Lower leg skin (tissue), 4 donors: ENCODE results near the gene CAMTA1. TPM values are rescaled to one million over a fixed set of nuclear protein-coding genes. Genes with fewer than 3 reads are reported as not detected.

ENCODE experiments used
- DNase-seq, 2 donors: peaks; one replicate each; pipeline ENCODE4 v3.0.0-alpha.2; 2019; ENCODE audit warnings: low spot score in 2 of 2
- H3K4me3 ChIP-seq: fragments of 200-600 bp; sonication (generic); 2 replicates; pipeline ENCODE4 v1.5.1; 2017; ENCODE audit warnings: mild to moderate bottlenecking, low read depth; ENCODE audit not compliant: poor library complexity, severe bottlenecking
- POLR2A ChIP-seq, 2 donors: fragments of 450-650 bp; IDR thresholded peaks; one replicate each; pipeline ENCODE4 v1.6.1; 2016 to 2017; ENCODE audit warnings: antibody characterized with exemption in 2 of 2, mild to moderate bottlenecking in 1 of 2, moderate library complexity in 1 of 2
- WGBS, 2 donors: methylation state at CpG; one replicate each; pipeline ENCODE4 v1.1.5; 2018; 5-methylcytosine and 5-hydroxymethylcytosine counted together
- intact Hi-C: fragments of 100-400 bp; cut with DNase I; formaldehyde crosslinking; loops from one replicate; pipeline ENCODE4 v1.15.0; 2023; ENCODE audit warnings: low total_unique reads
- total RNA-seq, 4 donors: library from RNA; depleted of rRNA; stranded (reverse); fragments of >200 nt; gene quantifications; one replicate each; pipeline ENCODE4 v1.1.0, GENCODE V29; 2016
- TF ChIP-seq, protein P1 (sequence below), 3 donors: fragments of 450-650 bp; IDR thresholded peaks; one replicate each; pipeline ENCODE4 v1.5.1; 2016; ENCODE audit warnings: antibody characterized with exemption in 3 of 3, mild to moderate bottlenecking in 3 of 3, moderate library complexity in 2 of 3

The CAMTA1 gene
- total RNA-seq, 4 donors from 2014 or later, result 24.4 to 52.3 (median 32.9) TPM

DNA sequence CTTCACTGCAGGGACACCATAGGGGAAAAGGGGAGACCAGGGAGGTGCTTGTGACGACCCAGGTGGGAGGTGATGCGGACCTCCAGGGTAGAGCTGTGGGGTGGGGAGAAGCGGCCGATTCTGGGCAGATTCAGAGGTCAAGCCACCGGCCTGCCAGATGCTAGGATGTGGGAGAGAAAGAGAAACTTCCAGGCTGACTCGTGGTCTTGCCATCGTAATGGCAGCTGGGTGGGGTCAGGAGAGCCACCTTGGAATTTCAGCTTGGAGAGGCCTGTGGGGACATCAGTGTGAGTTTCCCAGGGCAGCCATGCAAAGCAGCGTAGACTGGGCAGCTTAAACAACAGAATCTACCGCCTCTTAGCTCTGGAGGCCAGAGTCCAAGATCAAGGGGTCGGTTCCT is 727.8 kb downstream of the CAMTA1 start:
- intact Hi-C loops, result no loop called here
- no peak overlapping the region for H3K4me3 ChIP-seq
- no peak for TF ChIP-seq POLR2A (IDR thresholded peaks at IDR 0.05)
- TF ChIP-seq, protein P1, sequence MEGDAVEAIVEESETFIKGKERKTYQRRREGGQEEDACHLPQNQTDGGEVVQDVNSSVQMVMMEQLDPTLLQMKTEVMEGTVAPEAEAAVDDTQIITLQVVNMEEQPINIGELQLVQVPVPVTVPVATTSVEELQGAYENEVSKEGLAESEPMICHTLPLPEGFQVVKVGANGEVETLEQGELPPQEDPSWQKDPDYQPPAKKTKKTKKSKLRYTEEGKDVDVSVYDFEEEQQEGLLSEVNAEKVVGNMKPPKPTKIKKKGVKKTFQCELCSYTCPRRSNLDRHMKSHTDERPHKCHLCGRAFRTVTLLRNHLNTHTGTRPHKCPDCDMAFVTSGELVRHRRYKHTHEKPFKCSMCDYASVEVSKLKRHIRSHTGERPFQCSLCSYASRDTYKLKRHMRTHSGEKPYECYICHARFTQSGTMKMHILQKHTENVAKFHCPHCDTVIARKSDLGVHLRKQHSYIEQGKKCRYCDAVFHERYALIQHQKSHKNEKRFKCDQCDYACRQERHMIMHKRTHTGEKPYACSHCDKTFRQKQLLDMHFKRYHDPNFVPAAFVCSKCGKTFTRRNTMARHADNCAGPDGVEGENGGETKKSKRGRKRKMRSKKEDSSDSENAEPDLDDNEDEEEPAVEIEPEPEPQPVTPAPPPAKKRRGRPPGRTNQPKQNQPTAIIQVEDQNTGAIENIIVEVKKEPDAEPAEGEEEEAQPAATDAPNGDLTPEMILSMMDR (IDR thresholded peaks at IDR 0.05), result no peak
- WGBS, 2 donors, result 88 to 94% methylated on average over 10 of the region's 10 CpGs
- DNase-seq, result no peak

DNA sequence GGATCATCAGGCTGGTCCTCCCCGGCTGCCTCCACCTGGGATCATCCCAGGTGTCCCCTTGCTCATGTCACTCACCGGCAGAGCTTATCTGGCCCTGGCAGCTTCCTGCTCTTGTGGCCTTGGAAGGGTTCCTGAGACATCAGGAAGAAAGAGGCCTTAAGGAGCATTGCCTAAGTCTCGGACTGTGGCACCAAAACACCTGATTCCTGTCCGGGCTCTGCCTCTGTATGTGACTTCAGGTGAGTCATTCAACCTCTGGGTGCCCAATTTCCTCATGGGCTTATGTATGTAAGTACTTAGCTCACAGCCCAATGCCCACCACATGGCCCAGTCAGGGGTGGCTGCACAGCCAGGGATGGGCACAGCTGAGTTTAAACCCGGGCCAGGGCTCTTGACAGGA is 729.9 kb downstream of the CAMTA1 start:
- intact Hi-C loops, result no loop called here
- H3K4me3 ChIP-seq, result no peak overlapping the region
- WGBS, 2 donors, result 84 to 88% methylated on average over 5 of the region's 5 CpGs
- DNase-seq, result no peak
- no peak for TF ChIP-seq POLR2A (IDR thresholded peaks at IDR 0.05)
- TF ChIP-seq, protein P1 (IDR thresholded peaks at IDR 0.05), result no peak

DNA sequence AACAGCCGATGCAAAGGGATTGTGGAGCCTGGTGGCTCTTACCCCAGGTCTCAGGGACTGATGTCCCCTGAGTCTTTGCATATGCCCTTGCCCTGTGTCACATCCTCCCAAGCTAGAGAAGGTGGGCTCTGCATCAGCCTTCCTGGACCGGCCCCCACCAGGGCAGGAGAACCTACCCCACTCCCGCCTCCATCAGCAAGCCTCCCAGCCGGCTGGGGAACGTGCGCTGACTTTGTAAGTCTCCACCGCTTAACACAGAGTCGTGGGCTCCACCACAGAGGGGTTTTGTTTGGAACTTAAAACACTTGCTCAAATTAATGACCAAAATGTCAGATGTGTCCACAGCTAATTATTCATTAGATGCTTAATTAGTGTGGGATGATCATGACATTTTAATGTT is 730.6 kb downstream of the CAMTA1 start:
- intact Hi-C loops, result no loop called here
- H3K4me3 ChIP-seq, result no peak overlapping the region
- 81 to 86% methylated on average over 8 of the region's 8 CpGs for WGBS, 2 donors
- no peak for DNase-seq
- TF ChIP-seq, protein P1 (IDR thresholded peaks at IDR 0.05), result no peak
- no peak for TF ChIP-seq POLR2A (IDR thresholded peaks at IDR 0.05)

DNA sequence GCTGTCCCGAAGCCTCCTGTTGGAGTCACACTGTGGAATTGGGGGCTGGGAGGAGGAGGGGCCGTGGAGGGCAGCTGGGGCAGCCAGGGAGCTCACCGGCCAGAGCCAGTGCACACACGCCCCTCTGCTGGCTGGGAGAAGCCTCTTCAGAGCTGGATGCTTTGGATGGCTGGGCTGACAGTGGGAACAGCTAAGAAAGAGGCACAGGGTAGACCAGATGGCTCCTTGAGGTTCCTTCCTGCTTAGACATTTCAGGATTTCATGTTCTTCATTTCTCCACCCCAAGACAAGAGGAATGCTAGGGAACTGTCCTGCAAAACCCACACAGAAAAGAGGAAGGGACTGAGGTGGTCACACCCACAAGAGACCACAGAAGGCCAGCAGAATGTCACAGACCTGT is 731.1 kb downstream of the CAMTA1 start:
- DNase-seq, result no peak

DNA sequence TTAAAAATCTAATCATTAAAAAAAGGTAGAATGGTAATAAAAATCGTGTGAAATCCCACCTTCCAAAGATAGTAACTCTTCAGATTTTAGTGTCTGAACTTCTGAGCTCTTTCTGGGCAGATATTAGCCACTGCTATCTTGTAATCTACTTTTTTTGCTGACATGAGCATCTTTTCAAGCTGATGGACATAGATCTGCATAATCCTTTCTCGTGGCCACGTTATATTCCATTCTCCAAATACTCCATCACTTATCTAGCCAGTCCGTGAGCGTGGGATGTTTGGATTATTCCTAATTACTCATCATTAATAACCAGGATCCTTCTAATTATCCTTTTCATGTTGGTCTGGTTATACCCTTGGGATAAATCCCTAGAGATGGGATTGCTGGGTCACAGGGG is 731.7 kb downstream of the CAMTA1 start:
- H3K4me3 ChIP-seq, result no peak overlapping the region
- TF ChIP-seq, protein P1 (IDR thresholded peaks at IDR 0.05), result no peak
- no peak for TF ChIP-seq POLR2A (IDR thresholded peaks at IDR 0.05)
- no peak for DNase-seq
- WGBS, 2 donors, result 79 to 86% methylated on average over 5 of the region's 5 CpGs
- intact Hi-C loops, result no loop called here

More for the DNA sequence above, 731.1 kb downstream of the CAMTA1 start:
- no peak overlapping the region for H3K4me3 ChIP-seq
- TF ChIP-seq, protein P1 (IDR thresholded peaks at IDR 0.05), result no peak
- TF ChIP-seq POLR2A (IDR thresholded peaks at IDR 0.05), result no peak
- intact Hi-C loops, result no loop called here
- 49 to 71% methylated on average over 4 of the region's 4 CpGs for WGBS, 2 donors

DNA sequence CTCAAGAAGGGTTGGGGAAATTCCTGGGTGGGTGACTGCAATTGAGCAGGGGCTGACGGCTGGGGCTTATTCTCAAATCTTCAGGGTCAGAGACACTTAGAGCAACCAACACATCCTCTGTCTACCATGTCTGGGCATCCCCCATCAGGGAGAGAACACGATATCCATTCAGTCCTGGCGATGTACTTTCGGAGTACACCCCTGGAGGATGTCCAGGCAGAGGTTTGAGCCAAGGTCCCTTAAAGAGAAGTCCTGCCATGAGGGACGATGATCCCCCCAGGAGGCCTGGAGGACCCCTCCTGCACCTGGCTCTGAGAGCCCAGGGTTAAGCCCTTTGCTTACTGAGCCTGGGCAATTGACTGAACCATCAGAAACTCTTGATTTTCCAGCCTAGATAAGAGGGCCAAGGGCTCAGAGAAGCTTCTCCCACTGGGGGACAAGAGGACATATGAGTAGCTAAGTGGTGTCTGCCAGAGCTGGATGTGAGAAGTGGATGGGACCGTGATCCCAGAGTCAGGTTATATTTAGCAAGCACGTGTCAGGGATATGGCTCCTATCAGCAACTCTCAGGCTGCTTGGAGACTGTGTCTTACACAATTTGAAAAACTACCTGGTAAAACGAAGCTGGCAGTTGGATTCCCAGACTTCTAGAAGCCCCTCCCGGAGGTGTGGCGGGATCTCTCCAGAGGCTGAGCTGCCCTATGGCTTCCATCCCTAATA is 732.5 kb downstream of the CAMTA1 start:
- intact Hi-C loops, result no loop called here
- WGBS, 2 donors, result 58 to 72% methylated on average over 10 of the region's 10 CpGs

More for the DNA sequence above, 732.5 kb downstream of the CAMTA1 start:
- no peak for DNase-seq
- TF ChIP-seq, protein P1 (IDR thresholded peaks at IDR 0.05), result no peak
- no peak for TF ChIP-seq POLR2A (IDR thresholded peaks at IDR 0.05)
- no peak overlapping the region for H3K4me3 ChIP-seq
